Sigmoid colon (tissue), 7 donors: ENCODE measurements around the gene ESRRA. TPM values are rescaled to one million over a fixed set of nuclear protein-coding genes. Genes with fewer than 3 reads are reported as not detected.

Experiments
- DNase-seq: peaks from one replicate; pipeline ENCODE4 v3.0.0-alpha.2; 2019
- H3K27ac ChIP-seq, 4 donors: fragments of 200-600 bp; sonication (generic); one replicate each; pipeline ENCODE4 v1.5.1; 2016 to 2019; ENCODE audit warnings: mild to moderate bottlenecking in 1 of 4
- H3K27me3 ChIP-seq, 3 donors: fragments of 200-600 bp; sonication (generic); one replicate each; pipeline ENCODE4 v1.5.1; 2019; ENCODE audit warnings: mild to moderate bottlenecking in 1 of 3
- H3K36me3 ChIP-seq, 4 donors: fragments of 200-600 bp; sonication (generic); one replicate each; pipeline ENCODE4 v1.5.1; 2016 to 2019
- H3K4me1 ChIP-seq, 4 donors: fragments of 200-600 bp; sonication (generic); one replicate each; pipeline ENCODE4 v1.5.1; 2017 to 2019
- H3K4me3 ChIP-seq, 4 donors: fragments of 200-600 bp; sonication (generic); one replicate each; pipeline ENCODE4 v1.5.1; 2017 to 2019; ENCODE audit warnings: mild to moderate bottlenecking in 2 of 4, moderate library complexity in 1 of 4
- H3K9me3 ChIP-seq, 4 donors: fragments of 200-600 bp in 3 of 4; sonication (generic) in 3 of 4; one replicate each; pipeline versions ENCODE4 v1.5.1 to v1.6.1; 2013 to 2019
- CTCF ChIP-seq, 4 experiments: fragments of 450-650 bp in 3 of 4; fragments of 200-600 bp in 1 of 4; IDR thresholded peaks; one replicate each; pipeline ENCODE4 v1.5.1; 2016 to 2019; ENCODE audit warnings: antibody characterized with exemption in 4 of 4, mild to moderate bottlenecking in 3 of 4, moderate library complexity in 2 of 4
- EP300 ChIP-seq, 4 donors: sonication (generic); formaldehyde crosslinking; IDR thresholded peaks; one replicate each; pipeline ENCODE4 v1.6.1; 2017; ENCODE audit warnings: antibody characterized with exemption in 4 of 4
- POLR2A ChIP-seq, 2 donors: fragments of 450-650 bp; IDR thresholded peaks; one replicate each; pipeline ENCODE4 v1.6.1; 2016; ENCODE audit warnings: antibody characterized with exemption in 2 of 2, mild to moderate bottlenecking in 2 of 2, moderate library complexity in 2 of 2
- POLR2AphosphoS5 ChIP-seq, 4 donors: sonication (generic); formaldehyde crosslinking; IDR thresholded peaks; one replicate each; pipeline ENCODE4 v1.6.1; 2017; ENCODE audit warnings: antibody characterized with exemption in 4 of 4
- WGBS, 2 donors: extraction: QIAGEN DNeasy Blood & Tissue Kit; methylation state at CpG; one replicate each; pipeline ENCODE4 v1.1.7; 2013; 5-methylcytosine and 5-hydroxymethylcytosine counted together
- intact Hi-C: fragments of 100-400 bp; cut with DNase I; formaldehyde crosslinking; loops from one replicate; pipeline ENCODE4 v1.15.1; 2023
- polyA plus RNA-seq, 3 donors: library from polyadenylated mRNA; stranded (reverse); fragments of 200-250 nt; gene quantifications; one replicate each; pipeline ENCODE4 v1.2.3, GENCODE V29; 2013
- total RNA-seq, 4 donors: library from RNA; depleted of rRNA; stranded (reverse); fragments of >200 nt; gene quantifications; one replicate each; pipeline ENCODE4 v1.1.0, GENCODE V29; 2016
- donor health status: healthy with polysubstance abuse.
- donor health status: Bipolar disorder and iron deficiency.
- donor health status: healthy.

Gene ESRRA
- total and polyA plus RNA-seq, 7 donors = 39.9 to 244 (median 48.7) TPM

- Histone ChIP-seq H3K36me3 (no peaks in the 10 kb centered on the region), H3K4me1 (peaks cover 0 to 44% (median 38%) of the 10 kb centered on the region in 4 donors), H3K4me3 (no peak overlapping the region), H3K9me3 (no peaks in the 10 kb centered on the region), H3K27me3 (peaks cover 22 to 42% (median 37%) of the 10 kb centered on the region in 3 donors), H3K27ac (no peak overlapping the region)
- WGBS, 2 donors = 92 to 94% methylated on average over 9 of the region's 9 CpGs
- intact Hi-C loops = no loop called here
- TF ChIP-seq CTCF (IDR thresholded peaks at IDR 0.05) (no peak), EP300 (IDR thresholded peaks at IDR 0.05) (no peak), POLR2A (IDR thresholded peaks at IDR 0.05) (no peak), POLR2AphosphoS5 (IDR thresholded peaks at IDR 0.05) (no peak)
- no peak for DNase-seq
Observed at GRCh38 chr11:64288353-64288750, 17.0 kb upstream of the ESRRA start.

GRCh38 chr11:64289002-64289564 is 16.2 kb upstream of the ESRRA start:
- Histone ChIP-seq H3K4me1 (peaks cover 0 to 37% (median 31%) of the 10 kb centered on the region in 4 donors), H3K27me3 (peaks cover 22 to 49% (median 45%) of the 10 kb centered on the region in 3 donors), H3K9me3 (no peaks in the 10 kb centered on the region), H3K4me3 (no peak overlapping the region), H3K36me3 (no peaks in the 10 kb centered on the region), H3K27ac (no peak overlapping the region)
- intact Hi-C loops = no loop called here
- no peak for DNase-seq
- TF ChIP-seq EP300 (IDR thresholded peaks at IDR 0.05) (no peak), POLR2AphosphoS5 (IDR thresholded peaks at IDR 0.05) (no peak), POLR2A (IDR thresholded peaks at IDR 0.05) (no peak), CTCF (IDR thresholded peaks at IDR 0.05) (no peak)
- 92 to 95% methylated on average over 13 of the region's 13 CpGs for whole genome bisulfite sequencing, 2 donors

DNA sequence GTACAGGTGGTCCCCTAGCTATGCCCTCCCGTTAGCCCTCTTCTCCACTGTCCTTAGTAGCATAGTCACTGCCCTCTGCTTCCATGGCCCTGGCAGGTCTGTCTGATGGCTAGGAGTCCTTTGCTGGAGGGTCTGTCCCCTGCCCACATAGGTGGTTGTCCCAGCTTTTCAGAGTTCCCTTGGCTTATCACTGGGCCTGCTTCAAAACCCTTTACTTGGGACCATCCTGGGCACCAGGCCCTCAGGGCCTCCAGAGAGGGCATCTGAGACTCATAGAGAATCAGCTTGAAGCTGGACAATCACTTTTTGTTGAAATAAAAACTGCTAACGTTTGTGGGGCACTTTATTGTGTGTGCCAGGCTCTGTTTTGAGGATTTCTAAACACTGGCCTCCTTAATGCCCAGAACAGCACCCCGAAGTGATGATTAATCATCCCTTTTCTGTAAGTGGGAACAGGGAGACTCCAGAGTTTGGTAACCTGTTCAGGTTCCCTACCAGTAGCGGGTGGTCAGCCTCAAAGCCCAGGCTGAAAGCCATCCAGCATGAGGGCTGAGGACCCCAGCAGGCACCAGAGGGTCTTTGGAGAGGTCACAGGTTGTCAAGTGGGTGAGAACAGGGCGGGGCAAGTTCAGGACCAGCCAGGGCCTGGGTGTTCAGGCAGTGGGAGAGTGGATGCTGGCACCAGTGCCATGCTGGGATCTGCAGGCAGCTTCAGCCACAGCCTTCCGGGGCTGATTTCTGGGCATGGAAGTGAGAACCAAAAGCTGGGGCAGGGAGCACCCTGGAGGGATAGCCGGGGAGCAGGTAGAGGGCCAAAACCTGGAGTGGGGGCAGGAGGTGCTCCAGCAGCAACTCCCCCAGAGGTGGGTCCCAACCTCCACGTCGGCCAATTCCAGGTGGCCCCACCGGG is 14.7 kb upstream of the ESRRA start:
- WGBS, 2 donors = 49 to 59% methylated on average over 10 of the region's 10 CpGs
- H3K4me3 ChIP-seq = no peak overlapping the region
- TF ChIP-seq POLR2AphosphoS5 (IDR thresholded peaks at IDR 0.05) (no peak), CTCF (IDR thresholded peaks at IDR 0.05) (no peak), EP300 (IDR thresholded peaks at IDR 0.05) (no peak), POLR2A (IDR thresholded peaks at IDR 0.05) (no peak)
- no peaks in the 10 kb centered on the region for H3K36me3 ChIP-seq
- DNase-seq = no peak
- peaks cover 0 to 35% (median 29%) of the 10 kb centered on the region in 4 donors for H3K4me1 ChIP-seq
- peaks cover 22 to 64% (median 58%) of the 10 kb centered on the region in 3 donors for H3K27me3 ChIP-seq
- intact Hi-C loops = no loop called here
- no peak overlapping the region for H3K27ac ChIP-seq
- H3K9me3 ChIP-seq = no peaks in the 10 kb centered on the region

DNA sequence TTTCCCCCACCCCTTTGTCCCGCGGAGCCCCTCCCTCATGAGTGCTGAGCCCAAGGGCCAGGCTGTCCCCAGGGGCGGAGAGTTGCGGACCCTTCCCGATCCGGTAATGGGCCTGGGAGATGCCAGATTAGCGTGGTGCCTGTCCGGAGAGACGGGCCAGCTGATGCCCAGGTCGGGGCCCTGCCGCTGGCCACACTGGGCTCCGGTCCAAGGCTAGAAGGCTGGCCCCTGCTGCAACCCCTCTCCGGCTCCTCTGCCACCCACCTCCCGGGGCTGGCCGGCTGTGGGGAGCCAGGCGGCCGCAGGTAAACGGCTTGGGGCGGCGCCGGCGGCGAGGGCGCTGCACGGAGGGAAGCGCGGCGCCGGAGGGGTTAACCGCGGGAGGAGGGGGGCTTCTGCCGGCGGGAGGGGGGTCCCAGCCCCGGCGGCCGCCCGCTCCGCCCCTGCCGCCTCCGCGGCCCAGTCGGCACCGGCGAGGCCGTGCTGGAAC is 14.0 kb upstream of the ESRRA start, which contains the start of gene KCNK4:
TSS of gene KCNK4 (plus strand) at position 41 of the 490 bp plus-strand sequence. CDS start 1,717 bp downstream, outside the sequence.
- H3K36me3 ChIP-seq = no peaks in the 10 kb centered on the region
- H3K27ac ChIP-seq = no peak within 1 kb of the TSS
- no peak for DNase-seq
- intact Hi-C loops = no loop called here
- H3K4me3 ChIP-seq = peak within 1 kb of the TSS in 3 of 4 donors; percentile 15 to 40 (median 36)
- peaks cover 0 to 29% (median 24%) of the 10 kb centered on the region in 4 donors for H3K4me1 ChIP-seq
- WGBS, 2 donors = 3 to 4% methylated on average over 45 of the region's 45 CpGs
- peaks cover 23 to 71% (median 65%) of the 10 kb centered on the region in 3 donors for H3K27me3 ChIP-seq
- no peaks in the 10 kb centered on the region for H3K9me3 ChIP-seq
- no peak for TF ChIP-seq CTCF (IDR thresholded peaks at IDR 0.05)
- no peak for TF ChIP-seq POLR2A (IDR thresholded peaks at IDR 0.05)
- TF ChIP-seq POLR2AphosphoS5 (IDR thresholded peaks at IDR 0.05) = no peak
- TF ChIP-seq EP300 (IDR thresholded peaks at IDR 0.05) = no peak
